ENCODE data around the gene PAX7. TPM values are rescaled to one million over a fixed set of nuclear protein-coding genes. Genes with fewer than 3 reads are reported as not detected.

The PAX7 gene
- total RNA-seq, 1 donor: not detected

DNA sequence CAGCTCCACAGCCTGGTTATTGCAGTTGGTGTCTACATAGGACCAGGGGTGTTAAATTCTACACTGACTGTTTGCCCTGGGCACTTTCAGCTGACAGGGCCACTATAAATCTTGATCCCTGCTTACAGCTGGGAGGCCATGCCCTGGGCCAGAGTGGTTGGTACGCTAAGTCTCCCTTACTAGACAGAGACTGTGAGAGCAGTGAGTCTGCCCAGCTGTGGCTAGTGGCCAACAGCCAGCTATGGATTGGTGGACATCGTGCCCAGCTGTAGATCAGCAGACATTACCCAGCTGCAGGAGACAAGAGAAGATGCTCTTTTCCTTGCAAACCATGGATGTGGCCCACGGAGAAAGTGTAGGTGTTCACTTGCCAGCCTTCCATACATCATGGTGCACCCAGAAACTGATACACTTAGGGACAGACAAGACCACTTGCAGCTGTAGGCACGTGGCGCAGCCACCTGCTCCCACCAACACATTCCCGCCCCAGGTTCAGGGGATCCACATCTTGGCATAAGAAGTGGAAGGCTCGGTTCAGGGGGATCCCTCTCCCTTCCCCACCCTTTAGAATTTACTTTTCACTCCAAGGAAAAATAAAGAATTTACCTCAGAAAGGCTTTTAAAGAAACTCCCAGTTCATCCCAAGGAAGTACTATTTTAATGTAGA is 16.4 kb upstream of the PAX7 start:
- Histone ChIP-seq H3K27ac (ENCODE audit: low read depth, low read length) (no peak overlapping the region), H4K20me1 (ENCODE audit: insufficient read depth, low read length) (no peaks in the 10 kb centered on the region), H3K27me3 (ENCODE audit: insufficient read depth, low read length) (peaks cover 14% of the 10 kb centered on the region), H3K36me3 (ENCODE audit: insufficient read depth, low read length) (no peaks in the 10 kb centered on the region), H3K4me1 (ENCODE audit: insufficient read depth, low read length) (no peaks in the 10 kb centered on the region), H3K79me2 (ENCODE audit: insufficient read depth, low read length) (no peaks in the 10 kb centered on the region), H3K4me3 (ENCODE audit: insufficient read depth, low read length) (no peak overlapping the region), H3K9me3 (ENCODE audit: low read depth, low read length) (no peaks in the 10 kb centered on the region), H3K4me2 (ENCODE audit: insufficient read depth, low read length) (no peak overlapping the region), H2AFZ (ENCODE audit: low read length) (no peak overlapping the region)
- no peak for TF ChIP-seq CTCF (IDR thresholded peaks at IDR 0.05; ENCODE audit: extremely low read depth, low read depth, low read length)
- no peak for DNase-seq (ENCODE audit: insufficient read length, low spot score, missing footprints)

GRCh38 chr1:18618546-18619466 is 11.8 kb upstream of the PAX7 start:
- Histone ChIP-seq H3K79me2 (ENCODE audit: insufficient read depth, low read length) (no peaks in the 10 kb centered on the region), H3K27ac (ENCODE audit: low read depth, low read length) (no peak overlapping the region), H3K36me3 (ENCODE audit: insufficient read depth, low read length) (no peaks in the 10 kb centered on the region), H3K4me2 (ENCODE audit: insufficient read depth, low read length) (no peak overlapping the region), H3K4me1 (ENCODE audit: insufficient read depth, low read length) (no peaks in the 10 kb centered on the region), H4K20me1 (ENCODE audit: insufficient read depth, low read length) (no peaks in the 10 kb centered on the region), H3K9me3 (ENCODE audit: low read depth, low read length) (no peaks in the 10 kb centered on the region), H3K27me3 (ENCODE audit: insufficient read depth, low read length) (peaks cover 8% of the 10 kb centered on the region), H2AFZ (ENCODE audit: low read length) (no peak overlapping the region), H3K4me3 (ENCODE audit: insufficient read depth, low read length) (no peak overlapping the region)
- TF ChIP-seq CTCF (IDR thresholded peaks at IDR 0.05; ENCODE audit: extremely low read depth, low read depth, low read length): no peak
- DNase-seq (ENCODE audit: insufficient read length, low spot score, missing footprints): no peak

DNA sequence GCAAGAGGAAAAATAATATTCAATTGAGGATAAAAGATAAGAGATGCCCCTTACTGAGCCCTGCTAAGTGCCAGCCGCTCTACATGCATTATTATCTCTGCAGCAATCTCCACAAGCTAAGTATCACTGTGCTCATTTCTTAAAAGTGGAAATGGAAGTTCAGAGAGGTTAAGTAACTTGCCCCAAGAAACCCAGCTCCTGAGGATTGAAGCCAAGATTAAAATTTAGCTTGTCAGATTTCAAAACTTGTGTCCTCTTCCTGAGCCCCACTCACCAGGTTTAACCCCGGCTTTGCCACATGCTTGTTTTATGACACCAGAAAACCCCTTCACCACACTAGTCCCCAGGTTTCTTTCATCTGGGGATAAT is 11.2 kb upstream of the PAX7 start:
- Histone ChIP-seq H3K79me2 (ENCODE audit: insufficient read depth, low read length) (no peaks in the 10 kb centered on the region), H3K27ac (ENCODE audit: low read depth, low read length) (no peak overlapping the region), H3K9me3 (ENCODE audit: low read depth, low read length) (no peaks in the 10 kb centered on the region), H3K4me2 (ENCODE audit: insufficient read depth, low read length) (no peak overlapping the region), H4K20me1 (ENCODE audit: insufficient read depth, low read length) (no peaks in the 10 kb centered on the region), H3K27me3 (ENCODE audit: insufficient read depth, low read length) (peaks cover 6% of the 10 kb centered on the region), H3K4me1 (ENCODE audit: insufficient read depth, low read length) (no peaks in the 10 kb centered on the region), H3K36me3 (ENCODE audit: insufficient read depth, low read length) (no peaks in the 10 kb centered on the region), H2AFZ (ENCODE audit: low read length) (no peak overlapping the region), H3K4me3 (ENCODE audit: insufficient read depth, low read length) (no peak overlapping the region)
- TF ChIP-seq CTCF (IDR thresholded peaks at IDR 0.05; ENCODE audit: extremely low read depth, low read depth, low read length): no peak
- no peak for DNase-seq (ENCODE audit: insufficient read length, low spot score, missing footprints)

DNA sequence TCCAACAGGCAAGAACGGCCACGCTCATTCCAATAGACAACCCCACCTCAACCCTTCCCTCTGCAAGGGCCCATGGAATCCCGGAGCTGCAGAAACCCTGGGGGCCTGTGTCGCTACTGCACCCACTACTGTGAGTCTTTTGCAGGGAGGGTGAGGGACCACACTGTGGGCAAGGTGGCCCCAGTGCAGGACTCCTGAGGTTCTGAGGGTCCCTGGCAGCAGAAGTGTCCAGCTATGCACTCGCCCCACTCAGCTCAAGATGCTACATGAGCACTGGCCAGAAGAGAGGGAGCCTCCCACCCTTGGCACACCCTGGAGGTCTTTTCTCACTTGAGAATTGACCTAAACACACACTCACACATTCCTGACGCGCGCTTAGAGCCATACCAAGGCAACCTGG is 2.1 kb upstream of the PAX7 start:
- Histone ChIP-seq H4K20me1 (ENCODE audit: insufficient read depth, low read length) (no peaks in the 10 kb centered on the region), H3K79me2 (ENCODE audit: insufficient read depth, low read length) (no peaks in the 10 kb centered on the region), H2AFZ (ENCODE audit: low read length) (no peak overlapping the region), H3K36me3 (ENCODE audit: insufficient read depth, low read length) (no peaks in the 10 kb centered on the region), H3K4me3 (ENCODE audit: insufficient read depth, low read length) (no peak overlapping the region), H3K27ac (ENCODE audit: low read depth, low read length) (no peak overlapping the region), H3K4me2 (ENCODE audit: insufficient read depth, low read length) (no peak overlapping the region), H3K27me3 (ENCODE audit: insufficient read depth, low read length) (peaks cover 67% of the 10 kb centered on the region), H3K9me3 (ENCODE audit: low read depth, low read length) (no peaks in the 10 kb centered on the region), H3K4me1 (ENCODE audit: insufficient read depth, low read length) (no peaks in the 10 kb centered on the region)
- no peak for TF ChIP-seq CTCF (IDR thresholded peaks at IDR 0.05; ENCODE audit: extremely low read depth, low read depth, low read length)
- no peak for DNase-seq (ENCODE audit: insufficient read length, low spot score, missing footprints)
